ENCODE measurements around the gene RASSF7. TPM values are rescaled to one million over a fixed set of nuclear protein-coding genes. Genes with fewer than 3 reads are reported as not detected.

Gene RASSF7
- total and polyA plus RNA-seq, 2 of the 8 experiments (the other 6 are each of a cell fraction or from before 2014, with no cell fraction given), result 22.3 to 43.9 TPM

GRCh38 chr11:533586-534395 is 27.0 kb upstream of the RASSF7 start (continued):
- TF ChIP-seq CHD7 (IDR thresholded peaks at IDR 0.05; ENCODE audit: insufficient replicate concordance, low read length) (no peak), TAF1 (IDR thresholded peaks at IDR 0.05; ENCODE audit: low read depth, low read length) (no peak), JUND (IDR thresholded peaks at IDR 0.05; ENCODE audit: low read length) (no peak), RAD21 (IDR thresholded peaks at IDR 0.05 in 1 of 2, conservative IDR thresholded peaks at IDR 0.05 in 1 of 2; ENCODE audit: low read depth in 2 of 2, low read length in 2 of 2) (no peak)
